ENCODE measurements around the gene PTX4. TPM values are rescaled to one million over a fixed set of nuclear protein-coding genes. Genes with fewer than 3 reads are reported as not detected.

PTX4 gene
- total RNA-seq, 4 donors from 2014 or later: not detected

GRCh38 chr16:1451702-1452392 is 36.9 kb downstream of the PTX4 start:
- Histone ChIP-seq H3K4me3 (no peak overlapping the region), H3K27ac (no peak overlapping the region), H3K4me1 (no peaks in the 10 kb centered on the region), H3K36me3 (peaks cover 19 to 99% (median 46%) of the 10 kb centered on the region in 3 donors), H3K9me3 (no peaks in the 10 kb centered on the region), H3K27me3 (no peaks in the 10 kb centered on the region)
- intact Hi-C loops (cut with DNase I): no loop called here
- WGBS, 2 donors: 89 to 94% methylated on average over 7 to 19 of the region's 34 CpGs
- DNase-seq: no peak
- TF ChIP-seq CTCF (IDR thresholded peaks at IDR 0.05): no peak
- TF ChIP-seq POLR2A (IDR thresholded peaks at IDR 0.05): no peak

- H3K4me1 ChIP-seq: no peaks in the 10 kb centered on the region
- H3K27ac ChIP-seq: no peak overlapping the region
- H3K4me3 ChIP-seq: no peak overlapping the region
- WGBS, 2 donors: 83 to 84% methylated on average over 2 to 6 of the region's 21 CpGs
- peaks cover 18 to 100% (median 50%) of the 10 kb centered on the region in 3 donors for H3K36me3 ChIP-seq
- TF ChIP-seq POLR2A (IDR thresholded peaks at IDR 0.05) (no peak), CTCF (IDR thresholded peaks at IDR 0.05) (no peak)
- DNase-seq: no peak
- intact Hi-C loops (cut with DNase I): no loop called here
- H3K27me3 ChIP-seq: no peaks in the 10 kb centered on the region
- H3K9me3 ChIP-seq: no peaks in the 10 kb centered on the region
Observed at GRCh38 chr16:1450841-1451240, 37.9 kb downstream of the PTX4 start.

- 91% methylated on average over 6 of the region's 29 CpGs; no CpG with 5 or more reads in 1 of the 2 donors for WGBS, 2 donors
- Histone ChIP-seq H3K4me1 (no peaks in the 10 kb centered on the region), H3K4me3 (no peak overlapping the region), H3K27me3 (no peaks in the 10 kb centered on the region), H3K27ac (no peak overlapping the region), H3K9me3 (no peaks in the 10 kb centered on the region), H3K36me3 (peaks cover 11 to 100% (median 47%) of the 10 kb centered on the region in 3 donors)
- no peak for DNase-seq
- no peak for TF ChIP-seq POLR2A (IDR thresholded peaks at IDR 0.05)
- TF ChIP-seq CTCF (IDR thresholded peaks at IDR 0.05): no peak
- intact Hi-C loops (cut with DNase I): no loop called here
Observed at GRCh38 chr16:1450218-1450617, 38.5 kb downstream of the PTX4 start.

GRCh38 chr16:1449201-1449788 is 39.4 kb downstream of the PTX4 start:
- H3K9me3 ChIP-seq: no peaks in the 10 kb centered on the region
- 94 to 98% methylated on average over 4 to 6 of the region's 25 CpGs for WGBS, 2 donors
- H3K36me3 ChIP-seq: peaks cover 9 to 91% (median 42%) of the 10 kb centered on the region in 3 donors
- intact Hi-C loops (cut with DNase I): no loop called here
- no peak overlapping the region for H3K27ac ChIP-seq
- no peak overlapping the region for H3K4me3 ChIP-seq
- H3K27me3 ChIP-seq: no peaks in the 10 kb centered on the region
- no peak for DNase-seq
- TF ChIP-seq POLR2A (IDR thresholded peaks at IDR 0.05) (no peak), CTCF (IDR thresholded peaks at IDR 0.05) (no peak)
- no peaks in the 10 kb centered on the region for H3K4me1 ChIP-seq

- no peak for DNase-seq
- intact Hi-C loops (cut with DNase I): no loop called here
- TF ChIP-seq CTCF (IDR thresholded peaks at IDR 0.05) (no peak), POLR2A (IDR thresholded peaks at IDR 0.05) (no peak)
- WGBS, 2 donors: 87 to 93% methylated on average over 3 to 6 of the region's 30 CpGs
- Histone ChIP-seq H3K4me1 (no peaks in the 10 kb centered on the region), H3K4me3 (no peak overlapping the region), H3K27me3 (no peaks in the 10 kb centered on the region), H3K36me3 (peaks cover 5 to 84% (median 39%) of the 10 kb centered on the region in 3 donors), H3K9me3 (no peaks in the 10 kb centered on the region), H3K27ac (no peak overlapping the region)
Observed at GRCh38 chr16:1448536-1449116, 40.1 kb downstream of the PTX4 start.

All from esophagus squamous epithelium (tissue), 5 donors.